Measurements from ENCODE around the gene CSMD2. TPM values are rescaled to one million over a fixed set of nuclear protein-coding genes. Genes with fewer than 3 reads are reported as not detected.
"Not testable (repeated sequence)": the region's sequence is repeated elsewhere in the genome, so short reads cannot be mapped to it uniquely, and the experiment has no call there.

Gene CSMD2
- total RNA-seq, 1 donor from 2014 or later = 0.12 TPM

DNA sequence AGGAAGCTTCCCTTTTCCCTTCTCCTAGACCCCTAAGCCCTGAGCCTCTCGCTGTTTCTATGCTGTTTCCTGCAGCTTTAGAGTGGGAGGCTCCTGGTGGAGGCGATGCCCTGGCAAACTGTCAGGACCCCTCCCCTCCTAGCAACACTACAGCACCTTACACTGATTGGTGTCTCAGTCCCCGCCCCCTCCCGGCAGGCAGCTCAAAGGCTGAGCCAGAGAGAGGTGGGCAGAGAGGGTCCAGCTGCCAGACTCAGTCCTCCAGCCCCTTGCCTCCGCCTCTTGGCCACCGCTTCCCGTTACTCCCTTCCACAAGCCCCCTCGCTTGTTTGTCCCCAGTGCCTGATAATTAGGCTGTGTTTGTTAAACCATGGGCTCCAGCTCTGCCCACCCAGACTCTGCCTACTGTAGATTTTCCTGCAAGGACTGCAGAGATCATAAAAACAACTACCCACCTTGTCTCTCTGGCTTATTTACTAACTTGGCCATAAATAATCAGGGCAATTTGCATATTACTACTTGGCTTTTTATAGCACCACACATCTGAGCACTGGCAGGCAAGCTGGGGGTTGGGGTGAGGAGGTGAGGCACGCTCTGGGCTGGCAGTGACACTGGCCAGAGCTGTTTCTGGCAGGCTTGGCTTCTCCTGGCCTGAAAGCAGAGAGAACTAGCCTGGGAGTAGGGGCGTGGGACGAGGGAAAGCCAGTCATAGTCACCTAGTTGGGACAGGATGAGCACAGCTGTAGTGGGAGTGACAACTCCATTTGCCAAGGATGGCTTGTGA, 107.5 kb downstream of the CSMD2 start:
- no peak for DNase-seq (ENCODE audit: extremely low read depth, low read depth, low spot score)

GRCh38 chr1:34055818-34056217, 109.2 kb downstream of the CSMD2 start:
- no peak for DNase-seq (ENCODE audit: extremely low read depth, low read depth, low spot score)

- DNase-seq (ENCODE audit: extremely low read depth, low read depth, low spot score) = no peak
These were observed 110.1 kb downstream of the CSMD2 start for GRCh38 chr1:34054920-34055319.

- no peak for DNase-seq (ENCODE audit: extremely low read depth, low read depth, low spot score)
These were observed 111.4 kb downstream of the CSMD2 start for GRCh38 chr1:34053660-34054059.

- no peak for DNase-seq (ENCODE audit: extremely low read depth, low read depth, low spot score)
These were observed 112.5 kb downstream of the CSMD2 start for GRCh38 chr1:34052565-34052964.

DNA sequence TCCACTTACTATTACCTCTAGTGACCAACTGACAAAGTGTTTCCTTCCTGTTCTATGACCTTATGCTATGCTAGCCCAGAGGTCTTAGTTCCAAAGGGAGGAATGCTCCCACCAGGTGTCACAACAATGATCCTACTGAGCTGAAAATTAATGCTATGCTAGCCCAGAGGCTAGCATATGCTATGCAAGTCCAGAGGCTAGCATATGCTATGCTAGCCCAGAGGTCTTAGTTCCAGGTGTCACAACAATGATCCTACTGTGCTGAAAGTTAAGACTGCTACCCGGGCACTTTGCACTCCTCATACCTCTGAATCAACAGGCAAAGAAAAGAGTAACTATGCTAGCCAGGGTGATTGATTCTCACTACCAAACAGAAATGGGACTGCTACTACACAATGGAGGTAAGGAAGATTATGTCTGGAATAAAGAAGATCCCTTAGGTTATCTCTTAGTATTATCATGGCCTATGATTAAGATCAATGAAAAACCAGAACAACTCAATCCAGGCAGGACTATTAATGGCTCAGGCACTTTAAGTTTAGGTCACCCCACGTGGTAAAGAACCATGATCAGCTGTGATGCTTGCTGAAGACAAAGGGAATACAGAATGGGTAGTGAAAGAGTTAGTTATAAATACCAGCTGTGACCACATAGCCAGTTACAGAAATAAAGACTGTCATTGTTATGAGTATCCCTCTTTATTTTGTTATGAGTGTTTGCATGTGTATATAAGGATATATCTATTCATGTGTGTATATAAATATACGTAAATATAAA, 114.1 kb downstream of the CSMD2 start:
- no peak for DNase-seq (ENCODE audit: extremely low read depth, low read depth, low spot score)

- no peak for DNase-seq (ENCODE audit: extremely low read depth, low read depth, low spot score)
These were observed 115.0 kb downstream of the CSMD2 start for GRCh38 chr1:34049994-34050393.

DNA sequence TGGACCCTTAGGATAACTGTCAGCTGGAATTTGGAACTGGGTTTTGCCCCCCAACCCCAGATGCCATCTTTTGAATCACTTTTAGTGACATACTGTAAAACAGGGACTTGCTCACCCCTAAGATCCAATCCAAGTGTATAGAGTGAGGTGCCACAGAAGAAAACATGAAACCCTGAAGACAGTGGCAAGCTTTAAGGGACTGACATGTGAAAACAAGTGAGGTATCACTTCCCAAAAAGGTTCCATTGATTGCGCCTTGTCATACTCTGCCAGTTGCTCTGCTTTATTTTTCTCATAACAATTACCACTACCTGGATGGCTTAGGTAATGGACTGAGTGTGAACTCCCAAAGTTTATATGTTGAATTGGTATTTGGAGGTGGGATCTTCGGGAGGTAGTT, 115.6 kb downstream of the CSMD2 start:
- no peak for DNase-seq (ENCODE audit: extremely low read depth, low read depth, low spot score)

DNA sequence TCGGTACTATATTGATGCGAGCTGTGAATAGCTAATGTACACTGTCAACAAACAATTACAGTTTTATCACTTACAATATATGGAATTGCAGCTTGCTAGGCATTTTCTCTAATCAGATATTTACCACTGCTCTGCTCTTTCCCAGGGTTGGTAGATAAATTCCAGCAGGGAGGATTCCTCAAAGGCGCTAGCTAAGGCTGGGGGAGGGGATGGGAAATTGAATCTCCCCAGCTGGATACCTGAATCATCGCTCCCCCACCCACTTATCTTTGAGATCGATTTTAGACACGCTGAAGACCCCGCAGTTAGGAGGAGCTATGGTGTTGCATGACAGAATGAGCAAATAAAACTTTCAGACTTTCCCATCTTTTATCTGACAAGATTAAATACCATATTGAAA, 127.2 kb downstream of the CSMD2 start:
- no peak for DNase-seq (ENCODE audit: extremely low read depth, low read depth, low spot score)

- DNase-seq (ENCODE audit: extremely low read depth, low read depth, low spot score) = no peak
These were observed 127.9 kb downstream of the CSMD2 start for GRCh38 chr1:34037109-34037508.

GRCh38 chr1:34034036-34034435, 131.0 kb downstream of the CSMD2 start:
- DNase-seq (ENCODE audit: extremely low read depth, low read depth, low spot score) = no peak

- DNase-seq (ENCODE audit: extremely low read depth, low read depth, low spot score) = no peak
These were observed 135.1 kb downstream of the CSMD2 start for GRCh38 chr1:34029954-34030353.

DNA sequence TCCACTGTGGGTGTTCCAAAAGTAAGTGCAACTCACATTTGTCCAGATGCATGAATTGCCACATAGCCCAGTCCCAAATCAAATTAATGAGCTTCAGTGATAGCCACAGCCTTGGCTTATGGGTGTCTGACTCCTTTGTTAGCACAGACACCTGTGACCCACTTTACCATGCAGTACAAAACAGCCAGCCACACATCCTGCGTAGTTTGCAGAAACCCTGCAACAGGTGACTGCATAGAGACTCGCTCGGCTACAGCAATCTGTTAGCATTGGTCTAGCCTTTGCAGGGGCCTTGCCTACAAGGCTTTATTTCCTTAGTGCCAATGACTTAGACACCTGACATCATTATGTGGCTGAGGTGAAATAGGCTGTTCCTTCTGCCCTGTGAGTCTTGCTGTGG, 135.5 kb downstream of the CSMD2 start:
- no peak for DNase-seq (ENCODE audit: extremely low read depth, low read depth, low spot score)

- DNase-seq (ENCODE audit: extremely low read depth, low read depth, low spot score) = no peak
These were observed 136.5 kb downstream of the CSMD2 start for GRCh38 chr1:34028381-34029055.

DNA sequence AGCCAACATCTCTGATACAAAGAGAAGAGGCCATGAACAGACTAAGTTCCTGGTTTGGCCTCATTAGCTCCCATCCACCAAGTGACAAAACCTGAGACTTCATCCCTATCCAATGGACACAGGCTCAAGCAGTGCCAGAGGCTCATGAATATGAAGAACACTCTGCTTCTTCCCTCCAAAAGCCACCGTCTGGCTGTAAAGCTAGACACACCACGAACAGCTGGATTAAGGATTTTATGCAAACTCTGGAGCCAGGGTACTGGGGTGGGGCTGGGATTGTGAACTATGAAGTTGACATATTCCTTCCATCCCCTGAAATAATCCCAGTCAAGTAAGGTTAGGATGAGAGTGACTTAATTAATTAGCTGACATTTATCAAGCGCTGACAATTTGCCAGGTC, 139.4 kb downstream of the CSMD2 start:
- no peak for DNase-seq (ENCODE audit: extremely low read depth, low read depth, low spot score)

- no peak for DNase-seq (ENCODE audit: extremely low read depth, low read depth, low spot score)
These were observed 140.5 kb downstream of the CSMD2 start for GRCh38 chr1:34024485-34024884.

- no peak for DNase-seq (ENCODE audit: extremely low read depth, low read depth, low spot score)
These were observed 145.1 kb downstream of the CSMD2 start for GRCh38 chr1:34019741-34020552.

DNA sequence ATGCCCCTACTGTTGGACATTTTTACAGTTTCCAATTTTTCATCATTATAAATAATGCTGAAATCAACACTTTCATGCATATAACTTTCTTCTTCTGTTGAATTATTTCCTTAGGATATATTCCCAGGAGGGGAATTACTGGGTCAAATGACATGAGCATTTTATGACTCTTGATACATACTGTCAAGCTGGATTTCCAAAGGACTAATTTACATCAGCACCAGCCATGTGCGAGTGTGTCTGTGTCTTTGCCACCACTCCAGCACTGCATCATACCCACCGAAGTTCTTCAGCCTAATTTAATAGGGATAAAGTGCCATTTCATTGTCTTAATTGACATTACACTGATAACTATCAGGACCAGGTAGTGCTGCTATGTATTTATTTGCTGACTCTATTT, 146.7 kb downstream of the CSMD2 start:
- DNase-seq (ENCODE audit: extremely low read depth, low read depth, low spot score) = no peak

DNA sequence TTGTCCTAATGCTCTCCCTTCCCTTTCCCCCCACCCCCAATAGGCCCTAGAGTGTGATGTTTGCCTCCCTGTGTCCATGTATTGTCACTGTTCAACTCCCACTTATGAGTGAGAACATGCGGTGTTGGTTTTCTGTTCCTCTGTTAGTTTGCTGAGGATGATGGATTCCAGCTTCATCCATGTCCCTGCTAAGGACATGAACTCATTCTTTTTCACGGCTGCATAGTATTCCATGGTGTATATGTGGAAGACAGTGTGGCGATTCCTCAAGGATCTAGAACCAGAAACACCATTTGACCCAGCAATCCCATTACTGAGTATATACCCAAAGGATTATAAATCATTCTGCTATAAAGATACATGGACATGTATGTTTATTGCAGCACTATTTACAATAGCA, 148.7 kb downstream of the CSMD2 start:
- DNase-seq (ENCODE audit: extremely low read depth, low read depth, low spot score) = not testable (repeated sequence)

DNA sequence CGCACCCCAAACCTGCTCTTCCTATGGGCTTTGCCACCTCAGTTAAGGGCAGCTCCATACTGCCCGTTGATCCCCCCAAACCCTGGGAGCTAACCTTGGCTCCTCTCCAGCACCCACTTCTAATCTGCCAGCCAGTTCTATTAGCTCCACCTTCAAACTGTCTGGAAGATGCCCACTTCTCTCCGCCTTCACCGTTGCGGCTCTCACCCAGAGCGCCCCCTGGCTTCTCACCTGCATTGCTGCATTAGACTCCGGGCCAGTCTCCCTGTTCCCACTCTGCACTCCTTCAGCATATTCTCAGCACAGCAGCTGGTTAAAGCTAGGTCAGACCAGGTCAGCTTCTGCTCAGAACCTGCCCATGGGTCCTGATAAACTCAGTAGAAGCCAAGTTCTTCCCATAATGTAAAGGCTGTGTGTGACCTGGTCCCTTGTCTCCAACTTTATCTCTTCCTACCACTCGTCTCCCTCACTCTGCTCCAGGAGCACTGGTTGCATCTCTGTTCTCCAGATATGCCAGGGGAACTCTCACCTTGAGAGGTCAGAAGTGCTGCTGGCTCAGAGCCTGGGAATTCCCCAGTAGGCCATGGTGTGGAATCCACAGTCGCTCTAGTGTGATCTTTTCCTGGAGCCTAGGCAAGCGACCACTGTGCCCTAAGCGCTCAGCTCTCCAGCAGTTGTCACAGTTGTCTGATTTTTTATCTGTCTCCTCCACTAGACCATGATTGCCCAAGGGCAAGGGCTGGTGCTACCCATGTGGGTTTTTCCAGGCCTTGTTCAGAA, 150.9 kb downstream of the CSMD2 start:
- DNase-seq (ENCODE audit: extremely low read depth, low read depth, low spot score) = no peak

Measured in glomerular endothelial cell (primary cell).